Endothelial cell of umbilical vein (primary cell): Measurements from ENCODE around the gene CTTNBP2NL. TPM values are rescaled to one million over a fixed set of nuclear protein-coding genes. Genes with fewer than 3 reads are reported as not detected.

ENCODE experiments used
- BruUV-seq: library from RNA; stranded (reverse); fragments of 400-500 nt; replicated peaks from 2 replicates; lab custom pipeline; 2021; lab: Mats Ljungman, UMichigan
- CTCF ChIA-PET: fragments of 300-600, 350-600 bp; sonication (Branson Sonifier 250); formaldehyde crosslinking; loops from one replicate; lab custom pipeline; 2021; ENCODE audit warnings: antibody characterized with exemption, inconsistent platforms; lab: Charles Lee
- POLR2A ChIA-PET: fragments of 300-600, 350-600 bp; sonication (Branson Sonifier 250); formaldehyde crosslinking; loops from one replicate; lab custom pipeline; 2021; ENCODE audit warnings: antibody characterized with exemption, inconsistent platforms; lab: Charles Lee
- DNase-seq: peaks from one replicate; pipeline ENCODE4 v3.0.0-alpha.2; 2011; ENCODE audit warnings: low read depth, low spot score
- FAIRE-seq: peaks from 2 replicates; lab custom pipeline; 2011; peaks lifted over from hg19 to GRCh38; lab: Jason Lieb, UNC
- H2AFZ ChIP-seq: 2 replicates; pipeline ENCODE4 v1.6.0; 2012; ENCODE audit warnings: low read depth, low read length, control low read depth, inconsistent platforms
- H3K27ac ChIP-seq: 2 replicates; pipeline ENCODE4 v1.5.1; 2011; ENCODE audit warnings: low read depth, mild to moderate bottlenecking, control low read depth, low read length, moderate library complexity; ENCODE audit not compliant: insufficient read depth
- H3K27me3 ChIP-seq, 2 experiments: 2 replicates each; pipeline versions ENCODE4 v1.6.0 to v1.6.1; 2011; ENCODE audit warnings: low read length in 2 of 2, mixed read lengths in 1 of 2; ENCODE audit not compliant: control insufficient read depth in 2 of 2, insufficient read depth in 2 of 2
- H3K36me3 ChIP-seq, 2 experiments: 2 replicates in 1 of 2; 3 replicates in 1 of 2; pipeline ENCODE4 v1.5.1; 2011; ENCODE audit warnings: low read length in 2 of 2, mild to moderate bottlenecking in 1 of 2, moderate library complexity in 1 of 2; ENCODE audit not compliant: control insufficient read depth in 2 of 2, insufficient read depth in 2 of 2; ENCODE audit errors: extremely low read depth in 1 of 2
- H3K4me1 ChIP-seq: 3 replicates; pipeline ENCODE4 v1.5.1; 2011; ENCODE audit warnings: mild to moderate bottlenecking, low read length; ENCODE audit not compliant: control insufficient read depth, insufficient read depth; ENCODE audit errors: extremely low read depth
- H3K4me2 ChIP-seq: 2 replicates; pipeline ENCODE4 v1.6.1; 2011; ENCODE audit warnings: low read length, control low read depth, mixed read lengths; ENCODE audit not compliant: insufficient read depth
- H3K4me3 ChIP-seq, 3 experiments: fragments of 200-600 bp in 1 of 3; sonication (generic), shearing (Covaris generic) in 1 of 3; replicated peaks in 1 of 3; 2 replicates each; pipeline ENCODE4 v1.5.1; 2011 to 2016; ENCODE audit warnings: control low read depth in 3 of 3, low read length in 3 of 3, mild to moderate bottlenecking in 2 of 3, inconsistent platforms in 1 of 3, low read depth in 1 of 3, moderate library complexity in 1 of 3; ENCODE audit not compliant: insufficient read depth in 1 of 3
- H3K79me2 ChIP-seq: 2 replicates; pipeline ENCODE4 v1.6.0; 2012; ENCODE audit warnings: low read length, inconsistent platforms; ENCODE audit not compliant: control insufficient read depth, insufficient read depth
- H3K9ac ChIP-seq: replicated peaks from 2 replicates; pipeline ENCODE3; 2011; ENCODE audit warnings: low read length, control low read depth; ENCODE audit not compliant: insufficient read depth; ENCODE audit errors: extremely low read depth
- H3K9me1 ChIP-seq: replicated peaks from 3 replicates; pipeline ENCODE4 v1.6.0; 2011; ENCODE audit warnings: mild to moderate bottlenecking, low read length; ENCODE audit not compliant: control insufficient read depth, insufficient read depth; ENCODE audit errors: extremely low read depth
- H3K9me3 ChIP-seq: replicated peaks from 2 replicates; pipeline ENCODE4 v1.5.1; 2012; ENCODE audit warnings: low read length, inconsistent platforms; ENCODE audit not compliant: control insufficient read depth, insufficient read depth
- H4K20me1 ChIP-seq: replicated peaks from 2 replicates; pipeline ENCODE3; 2011; ENCODE audit warnings: mild to moderate bottlenecking, low read length; ENCODE audit not compliant: control insufficient read depth, insufficient read depth; ENCODE audit errors: extremely low read depth
- EZH2 ChIP-seq: IDR thresholded peaks from 2 replicates; pipeline ENCODE4 v1.6.1; 2012; ENCODE audit warnings: borderline replicate concordance, low read depth, mild to moderate bottlenecking, moderate library complexity, low read length, inconsistent platforms; ENCODE audit not compliant: severe bottlenecking
- FOS ChIP-seq: IDR thresholded peaks from 2 replicates; pipeline ENCODE4 v1.6.1; 2011; ENCODE audit warnings: mild to moderate bottlenecking, low read length, moderate library complexity, borderline replicate concordance; ENCODE audit not compliant: insufficient read depth
- GATA2 ChIP-seq: IDR thresholded peaks from 2 replicates; pipeline ENCODE4 v1.7.0; 2011; ENCODE audit warnings: low read depth, mild to moderate bottlenecking, moderate library complexity, mixed read lengths, low read length; ENCODE audit not compliant: insufficient read length, insufficient read depth
- JUN ChIP-seq: IDR thresholded peaks from 2 replicates; pipeline ENCODE4 v1.6.1; 2011; ENCODE audit warnings: borderline replicate concordance, low read depth; ENCODE audit not compliant: insufficient read length, insufficient read depth
- MYC ChIP-seq: IDR thresholded peaks from one replicate; pipeline ENCODE4 v1.6.1; 2011; ENCODE audit warnings: mild to moderate bottlenecking, low read depth, low read length
- POLR2A ChIP-seq: IDR thresholded peaks from 2 replicates; pipeline ENCODE4 v1.6.1; 2012; ENCODE audit warnings: low read depth, mild to moderate bottlenecking, control low read depth, low read length
- POLR2AphosphoS5 ChIP-seq: IDR thresholded peaks from 2 replicates; pipeline ENCODE4 v1.6.1; 2012; ENCODE audit warnings: low read depth, mild to moderate bottlenecking, control low read depth, low read length, moderate library complexity; ENCODE audit not compliant: insufficient read depth
- dilution Hi-C: fragments of 300-500 bp; cut with MboI; formaldehyde crosslinking; loops from one replicate; pipeline ENCODE4 v1.15.0; 2019; ENCODE audit warnings: low sequenced_read_pairs; ENCODE audit not compliant: extremely low pct_ligation_motif_present
- intact Hi-C: fragments of 100-400 bp; cut with micrococcal nuclease; formaldehyde crosslinking; loops from one replicate; pipeline ENCODE4 v1.10.0; 2022
- polyA plus RNA-seq, 4 experiments: library from polyadenylated mRNA; depleted of rRNA in 3 of 4; stranded (reverse) in 3 of 4; unstranded in 1 of 4; fragments of >200 nt; gene quantifications; 2 replicates each; pipeline versions ENCODE4 v1.2.1 to v1.2.3, GENCODE V29; 2011 to 2012; ENCODE audit warnings: missing spikeins in 1 of 4
- total RNA-seq: library from RNA; stranded (reverse); gene quantifications from 2 replicates; pipeline ENCODE4 v1.2.3, GENCODE V29; 2021
- TF ChIP-seq, protein P1 (sequence below), 2 donors: IDR thresholded peaks; 1 replicate in 1 of 2; 2 replicates in 1 of 2; pipeline ENCODE4 v1.5.1; 2011; ENCODE audit warnings: low read length in 2 of 2, mild to moderate bottlenecking in 2 of 2, moderate library complexity in 2 of 2, control low read depth in 1 of 2, inconsistent platforms in 1 of 2, low read depth in 1 of 2; ENCODE audit not compliant: insufficient read depth in 1 of 2; ENCODE audit errors: extremely low read depth in 1 of 2
- TF ChIP-seq, protein P2 (sequence below): IDR thresholded peaks from 2 replicates; pipeline ENCODE4 v1.6.1; 2011; ENCODE audit not compliant: insufficient read depth, insufficient read length

The CTTNBP2NL gene
- total and polyA plus RNA-seq, 2 donors (not counting 3 experiments of a cell fraction or from before 2014, with no cell fraction given): 21.5 to 94.4 TPM

DNA sequence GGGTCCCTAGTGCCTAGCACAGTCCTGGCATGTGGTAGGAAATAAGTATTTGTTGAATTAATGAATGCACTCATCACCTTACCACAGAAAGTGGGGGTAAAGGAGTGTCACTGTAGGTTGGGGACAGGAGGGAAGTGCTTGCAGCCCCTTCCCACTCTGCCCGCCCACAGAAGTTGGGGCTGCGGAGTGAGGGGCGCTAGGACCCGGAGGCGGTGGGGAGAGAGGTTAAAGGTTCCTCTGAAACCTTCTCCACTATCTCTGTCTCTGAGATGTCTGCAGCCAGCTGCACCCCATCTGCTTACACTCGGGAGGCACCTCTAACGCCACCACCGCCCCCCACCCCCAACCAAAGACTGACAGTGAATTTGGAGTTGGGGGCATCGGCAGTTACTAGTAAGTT lies 111.3 kb downstream of the CTTNBP2NL start:
- no peak overlapping the region for H3K4me3 ChIP-seq
- H3K9me3 ChIP-seq: no peaks in the 10 kb centered on the region
- H3K4me2 ChIP-seq: no peak overlapping the region
- peaks cover 9% of the 10 kb centered on the region in 2 experiments for H3K27me3 ChIP-seq
- H3K79me2 ChIP-seq: no peaks in the 10 kb centered on the region
- H3K4me1 ChIP-seq: peaks cover 6% of the 10 kb centered on the region
- no peak overlapping the region for H3K9ac ChIP-seq
- no peaks in the 10 kb centered on the region for H3K9me1 ChIP-seq
- TF ChIP-seq, protein P1, sequence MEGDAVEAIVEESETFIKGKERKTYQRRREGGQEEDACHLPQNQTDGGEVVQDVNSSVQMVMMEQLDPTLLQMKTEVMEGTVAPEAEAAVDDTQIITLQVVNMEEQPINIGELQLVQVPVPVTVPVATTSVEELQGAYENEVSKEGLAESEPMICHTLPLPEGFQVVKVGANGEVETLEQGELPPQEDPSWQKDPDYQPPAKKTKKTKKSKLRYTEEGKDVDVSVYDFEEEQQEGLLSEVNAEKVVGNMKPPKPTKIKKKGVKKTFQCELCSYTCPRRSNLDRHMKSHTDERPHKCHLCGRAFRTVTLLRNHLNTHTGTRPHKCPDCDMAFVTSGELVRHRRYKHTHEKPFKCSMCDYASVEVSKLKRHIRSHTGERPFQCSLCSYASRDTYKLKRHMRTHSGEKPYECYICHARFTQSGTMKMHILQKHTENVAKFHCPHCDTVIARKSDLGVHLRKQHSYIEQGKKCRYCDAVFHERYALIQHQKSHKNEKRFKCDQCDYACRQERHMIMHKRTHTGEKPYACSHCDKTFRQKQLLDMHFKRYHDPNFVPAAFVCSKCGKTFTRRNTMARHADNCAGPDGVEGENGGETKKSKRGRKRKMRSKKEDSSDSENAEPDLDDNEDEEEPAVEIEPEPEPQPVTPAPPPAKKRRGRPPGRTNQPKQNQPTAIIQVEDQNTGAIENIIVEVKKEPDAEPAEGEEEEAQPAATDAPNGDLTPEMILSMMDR (IDR thresholded peaks at IDR 0.05; ENCODE audit: extremely low read depth in 1 of 2, insufficient read depth in 1 of 2, low read depth in 1 of 2, low read length in 2 of 2): no peak
- TF ChIP-seq POLR2A (no peak), EZH2 (no peak), MYC (no peak), JUN (no peak), GATA2 (no peak), FOS (no peak), POLR2AphosphoS5 (no peak)
- TF ChIP-seq, protein P2, sequence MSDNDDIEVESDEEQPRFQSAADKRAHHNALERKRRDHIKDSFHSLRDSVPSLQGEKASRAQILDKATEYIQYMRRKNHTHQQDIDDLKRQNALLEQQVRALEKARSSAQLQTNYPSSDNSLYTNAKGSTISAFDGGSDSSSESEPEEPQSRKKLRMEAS: no peak
- DNase-seq (no peak), FAIRE-seq (no peak)
- H4K20me1 ChIP-seq: no peaks in the 10 kb centered on the region
- intact Hi-C loops: no loop called here
- H2AFZ ChIP-seq: no peak overlapping the region
- CTCF ChIA-PET: interaction anchor here (1.5 kb wide), 1 partner anchor 32 kb away, joined by 8 read pairs; no protein-coding TSS in a partner anchor
- no TSS peak for BruUV-seq
- no peaks in the 10 kb centered on the region for H3K36me3 ChIP-seq
- dilution Hi-C loops: no loop called here
- POLR2A ChIA-PET: no interaction called here
- no peak overlapping the region for H3K27ac ChIP-seq
